ENCODE results near the gene AGXT. TPM values are rescaled to one million over a fixed set of nuclear protein-coding genes. Genes with fewer than 3 reads are reported as not detected.

The AGXT gene
- total and polyA plus RNA-seq, 8 donors, result not detected

DNA sequence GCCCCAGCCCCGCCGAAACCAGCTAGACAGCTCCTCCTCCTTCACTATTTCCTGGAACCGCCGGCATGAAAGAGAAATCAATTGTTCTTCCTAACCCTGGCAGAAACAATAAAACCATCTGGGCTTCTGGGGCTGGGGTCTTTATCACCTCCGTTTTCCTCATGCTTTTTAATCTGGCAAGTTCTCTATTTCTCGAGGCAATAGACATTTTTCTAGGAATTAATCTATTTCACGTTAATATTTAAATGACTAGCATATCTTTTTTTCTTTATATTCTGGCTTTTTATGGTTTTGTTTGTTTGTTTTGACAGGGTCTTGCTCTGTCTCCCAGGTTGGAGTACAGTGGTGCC lies 47.2 kb upstream of the AGXT start:
- Histone ChIP-seq H3K4me1 (peaks cover 26 to 29% (median 28%) of the 10 kb centered on the region in 4 donors), H3K27ac (no peak overlapping the region), H3K27me3 (peaks cover 24 to 99% (median 73%) of the 10 kb centered on the region in 3 donors), H3K9me3 (peaks cover 0 to 12% (median 9%) of the 10 kb centered on the region in 4 donors), H3K36me3 (no peaks in the 10 kb centered on the region), H3K4me3 (peak overlapping the region in 1 of 4 donors; percentile 44)
- TF ChIP-seq, protein P1, sequence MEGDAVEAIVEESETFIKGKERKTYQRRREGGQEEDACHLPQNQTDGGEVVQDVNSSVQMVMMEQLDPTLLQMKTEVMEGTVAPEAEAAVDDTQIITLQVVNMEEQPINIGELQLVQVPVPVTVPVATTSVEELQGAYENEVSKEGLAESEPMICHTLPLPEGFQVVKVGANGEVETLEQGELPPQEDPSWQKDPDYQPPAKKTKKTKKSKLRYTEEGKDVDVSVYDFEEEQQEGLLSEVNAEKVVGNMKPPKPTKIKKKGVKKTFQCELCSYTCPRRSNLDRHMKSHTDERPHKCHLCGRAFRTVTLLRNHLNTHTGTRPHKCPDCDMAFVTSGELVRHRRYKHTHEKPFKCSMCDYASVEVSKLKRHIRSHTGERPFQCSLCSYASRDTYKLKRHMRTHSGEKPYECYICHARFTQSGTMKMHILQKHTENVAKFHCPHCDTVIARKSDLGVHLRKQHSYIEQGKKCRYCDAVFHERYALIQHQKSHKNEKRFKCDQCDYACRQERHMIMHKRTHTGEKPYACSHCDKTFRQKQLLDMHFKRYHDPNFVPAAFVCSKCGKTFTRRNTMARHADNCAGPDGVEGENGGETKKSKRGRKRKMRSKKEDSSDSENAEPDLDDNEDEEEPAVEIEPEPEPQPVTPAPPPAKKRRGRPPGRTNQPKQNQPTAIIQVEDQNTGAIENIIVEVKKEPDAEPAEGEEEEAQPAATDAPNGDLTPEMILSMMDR (IDR thresholded peaks at IDR 0.05), result no peak
- TF ChIP-seq POLR2AphosphoS5 (IDR thresholded peaks at IDR 0.05) (no peak), POLR2A (IDR thresholded peaks at IDR 0.05) (no peak), EP300 (IDR thresholded peaks at IDR 0.05) (no peak)
- no peak for DNase-seq
- intact Hi-C loops (cut with DNase I; ENCODE audit: low total_unique reads), result no loop called here
- 11 to 16% (median 13%) methylated on average over 7 of the region's 7 CpGs for WGBS, 5 donors

DNA sequence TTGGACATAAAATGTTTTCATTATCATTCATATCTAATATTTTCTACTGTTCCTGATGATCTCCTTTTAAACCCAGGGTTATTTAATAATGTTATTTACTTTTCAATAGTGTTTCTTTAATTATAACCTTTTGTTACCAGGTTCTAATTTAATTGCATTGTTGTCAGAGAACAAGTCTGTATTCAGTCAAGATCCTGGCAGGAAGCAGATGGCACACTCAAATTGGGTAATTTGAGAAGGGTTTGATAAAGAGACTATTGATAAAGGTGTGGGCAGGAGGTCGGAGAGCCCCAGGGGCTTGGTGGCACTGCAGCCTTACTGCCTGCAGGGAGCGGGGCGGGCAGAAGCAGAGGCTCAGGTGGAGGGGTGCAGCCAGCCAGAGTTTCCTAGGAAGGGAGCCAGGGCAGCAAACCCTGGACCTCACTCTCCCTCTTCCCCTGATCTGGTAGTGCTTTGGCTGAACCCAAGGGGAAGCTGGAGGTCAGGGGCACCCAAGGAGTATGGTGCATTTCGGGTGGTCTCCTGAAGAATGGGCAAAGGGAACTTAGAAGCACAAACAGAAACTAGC lies 46.3 kb upstream of the AGXT start:
- Histone ChIP-seq H3K4me3 (no peak overlapping the region), H3K27me3 (peaks cover 24 to 100% (median 82%) of the 10 kb centered on the region in 3 donors), H3K27ac (no peak overlapping the region), H3K36me3 (no peaks in the 10 kb centered on the region), H3K4me1 (peaks cover 26 to 29% (median 28%) of the 10 kb centered on the region in 4 donors), H3K9me3 (peaks cover 0 to 12% (median 9%) of the 10 kb centered on the region in 4 donors)
- TF ChIP-seq EP300 (IDR thresholded peaks at IDR 0.05) (no peak), POLR2A (IDR thresholded peaks at IDR 0.05) (no peak), POLR2AphosphoS5 (IDR thresholded peaks at IDR 0.05) (no peak)
- TF ChIP-seq, protein P1 (IDR thresholded peaks at IDR 0.05), result no peak
- WGBS, 5 donors, result 57 to 73% (median 66%) methylated on average over 4 of the region's 4 CpGs
- DNase-seq, result no peak
- intact Hi-C loops (cut with DNase I; ENCODE audit: low total_unique reads), result no loop called here

DNA sequence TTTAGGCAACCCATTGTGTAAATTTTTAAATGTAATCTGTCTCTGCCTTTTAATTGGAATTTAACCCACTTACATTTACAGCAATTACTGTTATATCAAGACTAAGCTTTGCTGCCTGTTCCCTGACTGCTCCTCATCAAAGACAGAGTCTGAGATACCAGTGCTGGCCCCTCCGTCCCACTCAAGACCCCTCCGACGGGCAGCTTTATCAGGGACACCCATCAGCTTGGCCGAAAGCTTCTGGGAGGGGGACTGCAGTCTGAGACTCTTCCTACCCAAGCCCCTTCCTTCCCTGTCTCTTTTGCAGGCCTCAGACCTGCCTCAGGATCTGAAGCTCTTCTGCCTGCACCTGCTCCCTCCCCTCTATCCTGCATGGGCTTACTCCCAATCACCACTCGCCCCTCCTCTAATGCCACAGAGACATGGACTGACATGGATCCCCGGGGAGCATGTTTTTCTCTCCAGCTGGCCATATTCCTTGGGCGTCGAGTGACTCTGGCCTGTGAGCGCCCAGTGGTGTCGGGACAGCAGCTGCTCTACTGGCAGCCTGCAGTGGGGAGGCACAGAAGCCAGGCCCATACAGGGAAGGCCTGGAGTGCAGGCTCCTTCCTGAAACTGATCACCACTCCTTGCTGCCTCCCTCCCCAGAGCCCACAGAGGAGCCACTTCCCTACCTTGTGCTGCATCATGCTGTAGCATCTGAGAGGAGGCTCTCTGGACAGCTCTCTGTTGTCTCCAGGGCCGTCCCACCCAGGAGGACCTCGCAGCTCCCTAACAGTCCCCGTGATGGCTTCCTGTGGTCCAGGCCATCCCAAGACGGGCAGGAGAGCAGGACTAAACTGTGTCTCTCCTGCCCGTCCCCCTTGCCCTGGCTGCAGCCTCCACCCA lies 44.9 kb upstream of the AGXT start:
- intact Hi-C loops (cut with DNase I; ENCODE audit: low total_unique reads), result no loop called here
- WGBS, 5 donors, result 80 to 82% (median 81%) methylated on average over 15 of the region's 15 CpGs

DNA sequence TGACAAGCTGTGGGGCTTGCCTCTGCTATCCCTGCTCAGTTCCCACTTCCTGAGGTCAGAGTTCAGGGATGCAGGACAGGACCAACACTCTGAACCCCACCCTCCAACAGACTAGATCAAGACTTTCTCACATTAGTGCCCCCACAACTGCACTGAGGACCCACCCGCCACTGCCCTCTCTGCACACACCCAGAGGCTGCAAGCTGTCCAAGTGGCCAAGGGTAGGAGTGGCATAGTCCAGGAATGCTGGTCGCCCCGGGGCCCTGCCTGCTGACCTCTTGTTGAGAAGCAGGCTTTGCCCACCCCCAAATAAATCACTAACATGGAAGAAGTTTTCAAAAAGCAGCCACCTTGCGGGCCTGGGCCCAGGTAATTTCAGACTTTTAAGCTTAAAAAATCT lies 43.1 kb upstream of the AGXT start:
- Histone ChIP-seq H3K36me3 (no peaks in the 10 kb centered on the region), H3K4me1 (peaks cover 8 to 10% (median 9%) of the 10 kb centered on the region in 4 donors), H3K27me3 (peaks cover 8 to 95% (median 68%) of the 10 kb centered on the region in 3 donors), H3K4me3 (no peak overlapping the region), H3K27ac (no peak overlapping the region), H3K9me3 (peaks cover 0 to 12% (median 9%) of the 10 kb centered on the region in 4 donors)
- TF ChIP-seq, protein P1 (IDR thresholded peaks at IDR 0.05), result no peak
- TF ChIP-seq POLR2A (IDR thresholded peaks at IDR 0.05), result no peak
- intact Hi-C loops (cut with DNase I; ENCODE audit: low total_unique reads), result no loop called here
- 60 to 79% (median 74%) methylated on average over 4 of the region's 4 CpGs for WGBS, 5 donors
- no peak for DNase-seq

More for the DNA sequence above, 44.9 kb upstream of the AGXT start:
- H3K4me1 ChIP-seq, result peaks cover 24 to 26% (median 25%) of the 10 kb centered on the region in 4 donors
- no peak for DNase-seq
- no peak for TF ChIP-seq EP300 (IDR thresholded peaks at IDR 0.05)
- TF ChIP-seq, protein P1 (IDR thresholded peaks at IDR 0.05), result no peak
- TF ChIP-seq POLR2AphosphoS5 (IDR thresholded peaks at IDR 0.05), result no peak
- TF ChIP-seq POLR2A (IDR thresholded peaks at IDR 0.05), result no peak
- peaks cover 20 to 97% (median 79%) of the 10 kb centered on the region in 3 donors for H3K27me3 ChIP-seq
- peaks cover 0 to 12% (median 9%) of the 10 kb centered on the region in 4 donors for H3K9me3 ChIP-seq
- no peaks in the 10 kb centered on the region for H3K36me3 ChIP-seq
- H3K4me3 ChIP-seq, result no peak overlapping the region
- no peak overlapping the region for H3K27ac ChIP-seq
